GM23248 (cell line): ENCODE data around the gene PRKCA. TPM values are rescaled to one million over a fixed set of nuclear protein-coding genes. Genes with fewer than 3 reads are reported as not detected.

Experiments used
- DNase-seq: peaks from one replicate; pipeline ENCODE4 v3.0.0-alpha.2; 2015
- H2AFZ ChIP-seq: fragments of 200-600 bp; sonication (generic); 2 replicates; pipeline ENCODE4 v1.6.1; 2016; ENCODE audit warnings: antibody characterized with exemption
- H3F3A ChIP-seq: fragments of 200-600 bp; sonication (generic); 2 replicates; pipeline ENCODE4 v1.6.1; 2016; ENCODE audit warnings: mild to moderate bottlenecking, antibody characterized with exemption, mixed run types; ENCODE audit not compliant: insufficient read depth
- H3K27ac ChIP-seq: fragments of 200-600 bp; sonication (generic); 2 replicates; pipeline ENCODE4 v1.5.1; 2016; ENCODE audit warnings: mild to moderate bottlenecking
- H3K27me3 ChIP-seq: fragments of 200-600 bp; sonication (generic); replicated peaks from 2 replicates; pipeline ENCODE4 v1.6.1; 2016; ENCODE audit warnings: mild to moderate bottlenecking; ENCODE audit not compliant: insufficient read depth
- H3K36me3 ChIP-seq: fragments of 200-600 bp; sonication (generic); 2 replicates; pipeline ENCODE4 v1.6.1; 2016; ENCODE audit warnings: low read depth, mild to moderate bottlenecking
- H3K4me1 ChIP-seq: fragments of 200-600 bp; sonication (generic); 2 replicates; pipeline ENCODE4 v1.6.1; 2016; ENCODE audit warnings: mild to moderate bottlenecking; ENCODE audit not compliant: insufficient read depth
- H3K4me2 ChIP-seq: fragments of 200-600 bp; sonication (generic); one replicate; pipeline ENCODE4 v1.6.1; 2016; ENCODE audit warnings: mild to moderate bottlenecking; ENCODE audit not compliant: unreplicated experiment
- H3K4me3 ChIP-seq: fragments of 200-600 bp; sonication (generic); 2 replicates; pipeline ENCODE4 v1.5.1; 2016; ENCODE audit warnings: mild to moderate bottlenecking
- H3K79me2 ChIP-seq: fragments of 200-600 bp; sonication (generic); 2 replicates; pipeline ENCODE4 v1.6.1; 2016; ENCODE audit warnings: mild to moderate bottlenecking; ENCODE audit not compliant: insufficient read depth
- H3K9ac ChIP-seq: fragments of 200-600 bp; sonication (generic); 2 replicates; pipeline ENCODE4 v1.6.1; 2016; ENCODE audit warnings: mild to moderate bottlenecking
- H3K9me2 ChIP-seq: fragments of 200-600 bp; sonication (generic); 2 replicates; pipeline ENCODE4 v1.6.1; 2016; ENCODE audit warnings: mixed run types, mild to moderate bottlenecking, moderate library complexity; ENCODE audit not compliant: insufficient read depth
- H3K9me3 ChIP-seq: fragments of 200-600 bp; sonication (generic); one replicate; pipeline ENCODE4 v1.6.1; 2017; ENCODE audit warnings: low read depth
- H4K20me1 ChIP-seq: fragments of 200-600 bp; sonication (generic); 2 replicates; pipeline ENCODE4 v1.6.0; 2016; ENCODE audit not compliant: insufficient read depth
- EZH2 ChIP-seq: fragments of 200-600 bp; sonication (generic); IDR thresholded peaks from 2 replicates; pipeline ENCODE4 v1.6.1; 2018; ENCODE audit warnings: antibody characterized with exemption, mild to moderate bottlenecking; ENCODE audit not compliant: insufficient read depth, poor library complexity, severe bottlenecking
- EZH2phosphoT487 ChIP-seq: fragments of 200-600 bp; sonication (generic); IDR thresholded peaks from 2 replicates; pipeline ENCODE4 v1.6.1; 2018; ENCODE audit warnings: antibody characterized with exemption, moderate library complexity, mild to moderate bottlenecking, low read depth; ENCODE audit not compliant: insufficient read depth
- WGBS, 2 experiments: methylation state at CpG; one replicate each; pipeline ENCODE4 v1.1.6; 2015 to 2017; ENCODE audit warnings: low lambda C conversion rate in 2 of 2, low coverage in 1 of 2; ENCODE audit errors: missing lambda C conversion rate in 2 of 2; 5-methylcytosine and 5-hydroxymethylcytosine counted together
- in situ Hi-C: fragments of 300-500 bp; cut with MboI; formaldehyde crosslinking; loops from 2 replicates; pipeline ENCODE4 v1.15.0; 2020
- polyA plus RNA-seq: library from polyadenylated mRNA; unstranded; fragments of >200 nt; fragmentation: Nextera tagmentation; extraction: Ambion mirVana; gene quantifications from 2 replicates; pipeline ENCODE4 v1.2.1, GENCODE V29; 2016
- total RNA-seq: library from RNA; depleted of rRNA; stranded (reverse); fragments of >200 nt; shearing (Covaris generic); gene quantifications from 2 replicates; pipeline ENCODE4 v1.2.3, GENCODE V29; 2014

The PRKCA gene
- total and polyA plus RNA-seq, 2 experiments from 2014 or later: 17.3 to 28.5 TPM

GRCh38 chr17:66522591-66523272 lies 220.3 kb downstream of the PRKCA start:
- Histone ChIP-seq H3K4me3 (no peak overlapping the region), H3K27ac (peak overlapping the region; percentile 63), H3K9ac (no peak overlapping the region), H4K20me1 (no peaks in the 10 kb centered on the region), H3K36me3 (no peaks in the 10 kb centered on the region), H3K79me2 (peaks cover 85% of the 10 kb centered on the region), H3K27me3 (no peaks in the 10 kb centered on the region), H3F3A (peaks cover 29% of the 10 kb centered on the region), H3K9me2 (no peaks in the 10 kb centered on the region), H3K4me1 (peaks cover 27% of the 10 kb centered on the region), H3K9me3 (no peaks in the 10 kb centered on the region), H3K4me2 (peak overlapping the region; percentile 37), H2AFZ (no peak overlapping the region)
- peak; percentile 76 for DNase-seq
- WGBS, 2 experiments: 98 to 100% methylated on average over 3 of the region's 3 CpGs
- in situ Hi-C loops: no loop called here
- TF ChIP-seq EZH2phosphoT487 (no peak), EZH2 (no peak)

DNA sequence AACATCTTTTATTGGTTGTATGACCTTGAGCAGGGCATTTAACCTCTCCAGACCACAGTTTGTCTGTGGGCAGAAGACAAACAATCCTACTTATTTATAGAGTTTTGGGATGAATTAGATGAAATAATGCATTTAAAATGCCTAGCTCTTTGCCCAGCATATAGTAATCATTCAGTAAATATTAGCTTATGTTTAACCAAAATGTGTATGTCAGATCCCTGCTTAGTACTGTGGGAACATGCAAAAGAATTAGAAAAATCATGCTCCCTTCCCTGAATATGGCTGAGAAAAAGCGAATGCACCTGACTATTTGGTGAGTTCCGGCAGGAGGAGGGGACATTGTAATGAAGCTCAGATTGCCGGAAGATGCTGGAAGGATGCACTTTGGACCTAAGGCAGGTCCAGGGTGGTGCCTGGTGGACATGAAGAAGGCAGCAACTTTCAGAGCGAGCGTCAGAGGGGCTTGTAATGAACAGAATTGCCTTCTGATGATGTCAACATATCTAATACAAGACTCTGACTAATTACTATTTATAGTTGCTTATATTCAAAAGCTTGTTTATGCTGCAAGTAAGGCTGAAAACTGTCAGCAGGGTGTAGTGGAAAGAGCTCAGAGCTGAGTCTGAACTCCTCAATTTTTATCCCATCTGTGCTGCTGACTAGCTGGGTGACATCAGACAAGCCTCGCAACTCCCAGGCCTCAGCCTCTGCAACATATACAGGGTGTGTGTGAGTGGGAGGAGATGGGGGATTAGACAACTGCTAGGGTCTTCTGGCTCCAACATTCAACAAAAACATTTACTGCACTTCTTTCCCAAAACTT lies 221.2 kb downstream of the PRKCA start:
- 84 to 93% methylated on average over 6 of the region's 6 CpGs for WGBS, 2 experiments
- Histone ChIP-seq H4K20me1 (no peaks in the 10 kb centered on the region), H2AFZ (no peak overlapping the region), H3F3A (peaks cover 29% of the 10 kb centered on the region), H3K9me2 (no peaks in the 10 kb centered on the region), H3K36me3 (no peaks in the 10 kb centered on the region), H3K9ac (peak overlapping the region; percentile 42), H3K27ac (peak overlapping the region; percentile 63), H3K27me3 (no peaks in the 10 kb centered on the region), H3K4me1 (peaks cover 27% of the 10 kb centered on the region), H3K4me3 (no peak overlapping the region), H3K9me3 (no peaks in the 10 kb centered on the region), H3K79me2 (peaks cover 85% of the 10 kb centered on the region), H3K4me2 (peak overlapping the region; percentile 37)
- TF ChIP-seq EZH2 (no peak), EZH2phosphoT487 (no peak)
- in situ Hi-C loops: no loop called here
- DNase-seq: peak; percentile 77

DNA sequence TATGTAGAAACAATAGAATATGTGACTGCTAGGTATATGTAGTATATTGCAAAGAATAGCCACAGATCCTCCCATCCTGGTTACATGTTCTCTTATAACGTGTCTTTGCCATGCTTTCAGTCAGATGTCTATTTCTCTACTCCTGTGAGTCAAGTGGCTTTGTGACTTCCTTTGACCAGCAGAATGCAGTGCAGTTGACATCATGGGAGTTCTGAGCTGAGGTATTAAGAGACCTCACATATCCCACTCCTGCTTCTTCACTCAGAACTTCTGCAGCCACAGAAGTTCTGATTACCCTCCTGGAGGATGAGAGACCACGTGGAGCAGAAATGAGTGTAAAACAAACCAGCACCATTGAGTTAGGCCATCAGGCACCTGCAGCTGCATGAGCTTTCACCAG lies 222.5 kb downstream of the PRKCA start:
- H3K9me2 ChIP-seq: no peaks in the 10 kb centered on the region
- H3K79me2 ChIP-seq: peaks cover 85% of the 10 kb centered on the region
- H3K9me3 ChIP-seq: no peaks in the 10 kb centered on the region
- DNase-seq: no peak
- no peaks in the 10 kb centered on the region for H3K27me3 ChIP-seq
- in situ Hi-C loops: no loop called here
- no peak for TF ChIP-seq EZH2phosphoT487
- TF ChIP-seq EZH2: no peak
- H3K4me2 ChIP-seq: no peak overlapping the region
- peaks cover 29% of the 10 kb centered on the region for H3F3A ChIP-seq
- no peaks in the 10 kb centered on the region for H4K20me1 ChIP-seq
- no peak overlapping the region for H2AFZ ChIP-seq
- H3K9ac ChIP-seq: no peak overlapping the region
- no peak overlapping the region for H3K4me3 ChIP-seq
- H3K36me3 ChIP-seq: no peaks in the 10 kb centered on the region
- 100% methylated on average over 2 of the region's 2 CpGs for WGBS, 2 experiments
- H3K4me1 ChIP-seq: peaks cover 27% of the 10 kb centered on the region
- H3K27ac ChIP-seq: no peak overlapping the region

DNA sequence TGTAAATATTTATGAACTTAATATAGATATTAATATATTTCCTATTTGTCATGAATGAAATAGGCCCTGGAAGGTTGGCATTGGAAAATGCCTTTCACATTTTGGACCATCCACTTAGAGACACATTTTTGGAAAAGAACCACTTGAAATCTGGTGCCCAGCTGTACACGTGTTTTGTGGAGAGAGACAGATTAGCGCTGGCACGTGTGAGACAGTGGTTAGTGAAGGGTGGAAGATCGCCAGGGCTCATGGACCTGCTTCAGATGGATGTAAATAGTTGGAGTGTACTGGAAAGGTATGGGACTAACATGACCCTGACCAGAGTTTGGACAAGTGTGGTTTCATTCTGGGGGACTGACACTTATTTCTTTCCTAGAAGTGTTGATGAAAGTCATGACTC lies 222.9 kb downstream of the PRKCA start:
- in situ Hi-C loops: no loop called here
- H2AFZ ChIP-seq: no peak overlapping the region
- TF ChIP-seq EZH2phosphoT487: no peak
- TF ChIP-seq EZH2: no peak
- no peaks in the 10 kb centered on the region for H3K36me3 ChIP-seq
- no peak overlapping the region for H3K27ac ChIP-seq
- no peaks in the 10 kb centered on the region for H3K9me2 ChIP-seq
- no peak overlapping the region for H3K4me2 ChIP-seq
- no peak overlapping the region for H3K9ac ChIP-seq
- H3K9me3 ChIP-seq: no peaks in the 10 kb centered on the region
- DNase-seq: no peak
- no peaks in the 10 kb centered on the region for H4K20me1 ChIP-seq
- no peak overlapping the region for H3K4me3 ChIP-seq
- peaks cover 27% of the 10 kb centered on the region for H3K4me1 ChIP-seq
- WGBS, 2 experiments: 37 to 45% methylated on average over 4 of the region's 4 CpGs
- peaks cover 87% of the 10 kb centered on the region for H3K79me2 ChIP-seq
- H3F3A ChIP-seq: peaks cover 29% of the 10 kb centered on the region
- no peaks in the 10 kb centered on the region for H3K27me3 ChIP-seq
